SK-N-SH (cell line): Measurements from ENCODE around the gene ASCC2. TPM values are rescaled to one million over a fixed set of nuclear protein-coding genes. Genes with fewer than 3 reads are reported as not detected.

Experiments
- CTCF ChIA-PET: fragments of 300-600, 350-600 bp; formaldehyde crosslinking; extraction: SDS; loops from one replicate; lab custom pipeline; 2021; lab: Yijun Ruan, JAX
- POLR2A ChIA-PET: fragments of 350-600 bp; sonication (Branson Sonifier 250); formaldehyde crosslinking; extraction: SDS; loops from one replicate; lab custom pipeline; 2020; ENCODE audit warnings: antibody characterized with exemption, inconsistent platforms; lab: Yijun Ruan, JAX
- DNase-seq: peaks from one replicate; pipeline ENCODE4 v3.0.0; 2012
- H2AFZ ChIP-seq: fragments of 200-600 bp; sonication (generic); 2 replicates; pipeline ENCODE4 v1.8.1; 2016; ENCODE audit warnings: antibody characterized with exemption, mild to moderate bottlenecking, low read depth
- H3F3A ChIP-seq: fragments of 200-600 bp; sonication (generic); replicated peaks from 2 replicates; pipeline ENCODE3; 2016; ENCODE audit warnings: antibody characterized with exemption, mild to moderate bottlenecking; ENCODE audit not compliant: insufficient read depth
- H3K27ac ChIP-seq, 2 experiments: fragments of 200-500 bp in 1 of 2; fragments of 200-600 bp in 1 of 2; sonication (Bioruptor generic) in 1 of 2; sonication (generic), shearing (Covaris generic) in 1 of 2; 2 replicates each; pipeline versions ENCODE4 v1.5.1 to v1.6.1; 2014 to 2016; ENCODE audit warnings: low read depth in 2 of 2, inconsistent platforms in 1 of 2, low read length in 1 of 2, mild to moderate bottlenecking in 1 of 2, mixed read lengths in 1 of 2
- H3K27me3 ChIP-seq: fragments of 200-600 bp; sonication (generic), shearing (Covaris generic); 2 replicates; pipeline ENCODE4 v1.6.1; 2016; ENCODE audit warnings: mixed run types; ENCODE audit not compliant: insufficient read depth
- H3K36me3 ChIP-seq, 2 experiments: fragments of 200-500 bp in 1 of 2; fragments of 200-600 bp in 1 of 2; sonication (Bioruptor generic) in 1 of 2; sonication (generic) in 1 of 2; replicated peaks in 1 of 2; 2 replicates each; pipeline versions ENCODE3 to v1.5.1; 2014 to 2016; ENCODE audit warnings: low read length in 1 of 2, mild to moderate bottlenecking in 1 of 2; ENCODE audit not compliant: insufficient read depth in 2 of 2, control insufficient read depth in 1 of 2
- H3K4me1 ChIP-seq, 2 experiments: fragments of 200-500 bp in 1 of 2; fragments of 200-600 bp in 1 of 2; sonication (Bioruptor generic) in 1 of 2; sonication (generic), shearing (Covaris generic) in 1 of 2; 2 replicates each; pipeline versions ENCODE4 v1.5.1 to v1.6.1; 2014 to 2016; ENCODE audit warnings: low read depth in 1 of 2, low read length in 1 of 2, mixed run types in 1 of 2; ENCODE audit not compliant: insufficient read depth in 2 of 2, control insufficient read depth in 1 of 2
- H3K4me2 ChIP-seq: fragments of 200-600 bp; sonication (generic), shearing (Covaris generic); 2 replicates; pipeline ENCODE4 v1.6.1; 2017; ENCODE audit warnings: mixed run types
- H3K4me3 ChIP-seq, 2 experiments: fragments of 200-500 bp in 1 of 2; fragments of 200-600 bp in 1 of 2; sonication (Bioruptor generic) in 1 of 2; sonication (generic), shearing (Covaris generic) in 1 of 2; 2 replicates each; pipeline versions ENCODE4 v1.5.1 to v1.8.1; 2014 to 2016; ENCODE audit warnings: low read depth in 2 of 2, inconsistent platforms in 1 of 2, low read length in 1 of 2, mild to moderate bottlenecking in 1 of 2, mixed read lengths in 1 of 2, moderate library complexity in 1 of 2
- H3K79me2 ChIP-seq: fragments of 200-600 bp; sonication (generic); 2 replicates; pipeline ENCODE4 v1.8.1; 2017; ENCODE audit warnings: mild to moderate bottlenecking; ENCODE audit not compliant: insufficient read depth
- H3K9ac ChIP-seq: fragments of 200-600 bp; sonication (generic); 2 replicates; pipeline ENCODE4 v1.6.1; 2017; ENCODE audit warnings: mixed run types
- H3K9me2 ChIP-seq: fragments of 200-600 bp; sonication (generic); 2 replicates; pipeline ENCODE4 v1.6.1; 2017; ENCODE audit warnings: mixed run types
- H3K9me3 ChIP-seq: fragments of 200-600 bp; sonication (generic); 2 replicates; pipeline ENCODE4 v1.6.1; 2017; ENCODE audit warnings: mixed run types, mild to moderate bottlenecking, moderate library complexity
- H4K20me1 ChIP-seq: fragments of 200-600 bp; sonication (generic); 2 replicates; pipeline ENCODE4 v1.6.1; 2017; ENCODE audit warnings: mild to moderate bottlenecking, mixed run types; ENCODE audit not compliant: insufficient read depth
- CHD2 ChIP-seq: fragments of 150-350 bp; IDR thresholded peaks from 2 replicates; pipeline ENCODE4 v1.6.1; 2018; ENCODE audit warnings: low read length; ENCODE audit not compliant: partially characterized antibody
- ELF1 ChIP-seq: IDR thresholded peaks from 2 replicates; pipeline ENCODE4 v1.4.0; 2012
- EP300 ChIP-seq, 2 experiments: IDR thresholded peaks; 2 replicates each; pipeline versions ENCODE4 v1.4.0 to v1.6.1; 2012; ENCODE audit warnings: borderline replicate concordance in 1 of 2, low read depth in 1 of 2, low read length in 1 of 2
- EZH2phosphoT487 ChIP-seq: fragments of 200-600 bp; sonication (generic); IDR thresholded peaks from 2 replicates; pipeline ENCODE4 v1.6.1; 2017; ENCODE audit warnings: low read depth, mixed run types, mild to moderate bottlenecking, antibody characterized with exemption, moderate library complexity, borderline replicate concordance
- FOXJ3 ChIP-seq: sonication (generic); formaldehyde crosslinking; IDR thresholded peaks from 2 replicates; pipeline ENCODE4 v1.5.1; 2020; ENCODE audit warnings: mild to moderate bottlenecking, missing genetic modification reagents
- FOXM1 ChIP-seq: IDR thresholded peaks from 2 replicates; pipeline ENCODE4 v1.4.0; 2012; ENCODE audit warnings: low read depth, mild to moderate bottlenecking
- GATA2 ChIP-seq: sonication (generic); formaldehyde crosslinking; IDR thresholded peaks from 2 replicates; pipeline ENCODE4 v1.5.0; 2020; ENCODE audit warnings: mild to moderate bottlenecking, missing genetic modification reagents
- JUND ChIP-seq: IDR thresholded peaks from 2 replicates; pipeline ENCODE4 v1.4.0; 2012
- MAX ChIP-seq: IDR thresholded peaks from 2 replicates; pipeline ENCODE4 v1.4.0; 2012; ENCODE audit warnings: low read depth
- NFIC ChIP-seq: IDR thresholded peaks from 2 replicates; pipeline ENCODE4 v1.4.0; 2012; ENCODE audit warnings: borderline replicate concordance
- PBX3 ChIP-seq: IDR thresholded peaks from 2 replicates; pipeline ENCODE4; 2012
- POLR2AphosphoS5 ChIP-seq: IDR thresholded peaks from 2 replicates; pipeline ENCODE4 v1.6.1; 2012; ENCODE audit warnings: low read depth, low read length
- RCOR1 ChIP-seq: fragments of 150-350 bp; IDR thresholded peaks from 2 replicates; pipeline ENCODE4 v1.6.1; 2017; ENCODE audit warnings: antibody characterized with exemption, low read length
- REST ChIP-seq: IDR thresholded peaks from 2 replicates; pipeline ENCODE4 v1.6.1; 2012; ENCODE audit warnings: mild to moderate bottlenecking, low read depth, low read length, moderate library complexity
- RFX5 ChIP-seq: IDR thresholded peaks from 2 replicates; pipeline ENCODE4 v1.6.1; 2012; ENCODE audit warnings: mild to moderate bottlenecking, improper control_type of control experiment, low read length
- SIN3A ChIP-seq: IDR thresholded peaks from 2 replicates; pipeline ENCODE4 v1.6.1; 2012; ENCODE audit warnings: low read depth, mild to moderate bottlenecking, low read length, moderate library complexity, borderline replicate concordance
- SMC3 ChIP-seq: IDR thresholded peaks from 2 replicates; pipeline ENCODE4 v1.6.1; 2012; ENCODE audit warnings: low read depth, low read length, improper control_type of control experiment
- TAF1 ChIP-seq: IDR thresholded peaks from 2 replicates; pipeline ENCODE4 v1.6.1; 2012; ENCODE audit warnings: low read depth, mild to moderate bottlenecking, low read length, moderate library complexity, borderline replicate concordance
- ZBTB33 ChIP-seq: IDR thresholded peaks from 2 replicates; pipeline ENCODE4 v1.4.0; 2012; ENCODE audit warnings: low read depth, borderline replicate concordance
- WGBS: methylation state at CpG from one replicate; pipeline ENCODE4 v1.1.6; 2017; ENCODE audit warnings: low lambda C conversion rate; 5-methylcytosine and 5-hydroxymethylcytosine counted together
- polyA plus RNA-seq, 3 experiments: library from polyadenylated mRNA; depleted of rRNA; stranded (reverse); fragments of >200 nt; gene quantifications; 2 replicates each; pipeline ENCODE4 v1.2.3, GENCODE V29; 2012

Gene ASCC2
- polyA plus RNA-seq, 1 of the 3 experiments (the other 2 are of a cell fraction): 82.0 TPM

- H3K4me1 ChIP-seq: peaks cover 0 to 3% of the 10 kb centered on the region in 2 experiments; a peak in 1 of 4 replicates
- TF ChIP-seq NFIC (no peak), ELF1 (no peak), RCOR1 (no peak), PBX3 (no peak), FOXJ3 (no peak), MAX (no peak), SIN3A (no peak), RFX5 (no peak), TAF1 (no peak), POLR2AphosphoS5 (no peak), EP300 (IDR thresholded peaks at IDR 0.05; ENCODE audit: borderline replicate concordance in 1 of 2, low read depth in 1 of 2, low read length in 1 of 2) (no peak), GATA2 (CRISPR knock-in tag) (no peak), ZBTB33 (no peak), SMC3 (no peak), EZH2phosphoT487 (no peak), CHD2 (no peak)
- H3K27me3 ChIP-seq: no peaks in the 10 kb centered on the region
- no peak overlapping the region for H3K27ac ChIP-seq
- CTCF ChIA-PET: no interaction called here
- H3K4me2 ChIP-seq: no peak overlapping the region
- POLR2A ChIA-PET: no interaction called here
- H4K20me1 ChIP-seq: no peaks in the 10 kb centered on the region
- no peak overlapping the region for H3K9ac ChIP-seq
- H3K79me2 ChIP-seq: no peaks in the 10 kb centered on the region
- no peaks in the 10 kb centered on the region for H3F3A ChIP-seq
- 89% methylated on average over 3 of the region's 3 CpGs for WGBS
- H3K36me3 ChIP-seq: no peaks in the 10 kb centered on the region
- H2AFZ ChIP-seq: no peak overlapping the region
- H3K4me3 ChIP-seq: no peak overlapping the region
- DNase-seq: no peak
- no peaks in the 10 kb centered on the region for H3K9me2 ChIP-seq
- H3K9me3 ChIP-seq: no peaks in the 10 kb centered on the region
Observed at GRCh38 chr22:29867851-29868250, 29.8 kb upstream of the ASCC2 start.

GRCh38 chr22:29867260-29867659 lies 29.2 kb upstream of the ASCC2 start:
- Histone ChIP-seq H3K9me2 (no peaks in the 10 kb centered on the region), H3F3A (no peaks in the 10 kb centered on the region)
- CTCF ChIA-PET: no interaction called here

More at GRCh38 chr22:29867260-29867659, 29.2 kb upstream of the ASCC2 start:
- Histone ChIP-seq H4K20me1 (no peaks in the 10 kb centered on the region), H3K27ac (no peak overlapping the region), H3K4me2 (no peak overlapping the region), H3K27me3 (no peaks in the 10 kb centered on the region), H2AFZ (no peak overlapping the region), H3K9me3 (no peaks in the 10 kb centered on the region), H3K4me3 (no peak overlapping the region), H3K4me1 (peaks cover 0 to 3% of the 10 kb centered on the region in 2 experiments; a peak in 1 of 4 replicates), H3K36me3 (no peaks in the 10 kb centered on the region), H3K79me2 (no peaks in the 10 kb centered on the region), H3K9ac (no peak overlapping the region)
- DNase-seq: no peak
- no peak for TF ChIP-seq REST
- TF ChIP-seq PBX3: no peak
- TF ChIP-seq FOXM1: no peak
- no peak for TF ChIP-seq POLR2AphosphoS5
- TF ChIP-seq JUND: no peak
- POLR2A ChIA-PET: no interaction called here
